ENCODE measurements around the gene RPRD1B.

GRCh38 chr20:38139156-38139912 is 105.8 kb downstream of the RPRD1B start:
- TF ChIP-seq TP53 (CRISPR knock-in tag; IDR thresholded peaks at IDR 0.05) (no peak), RCOR1 (IDR thresholded peaks at IDR 0.05; ENCODE audit: low read depth, low read length) (no peak), CTCF (IDR thresholded peaks at IDR 0.05) (no peak), NR3C1 (IDR thresholded peaks at IDR 0.05) (no peak)

All from A549 (cell line).